SK-MEL-5 (cell line): ENCODE results near the gene PRCP. TPM values are rescaled to one million over a fixed set of nuclear protein-coding genes. Genes with fewer than 3 reads are reported as not detected.
A peak's percentile ranks its signal among the peaks of the same experiment; 100 is the strongest.
"Not testable (repeated sequence)": the region's sequence is repeated elsewhere in the genome, so short reads cannot be mapped to it uniquely, and the experiment has no call there.

Experiments used
- DNase-seq: peaks from one replicate; pipeline ENCODE4 v3.0.0-alpha.2; 2016; ENCODE audit warnings: low read depth, low spot score
- in situ Hi-C: cut with HindIII; loops from 2 replicates; pipeline ENCODE4 v1.10.0; 2016; ENCODE audit warnings: low sequenced_read_pairs, high pct_unique_total_duplicates, low pct_unique_long_range_greater_than_20kb
- total RNA-seq: library from RNA; depleted of rRNA; stranded (reverse); fragments of >200 nt; shearing (Covaris generic); gene quantifications from 2 replicates; pipeline ENCODE4 v1.2.3, GENCODE V29; 2014

The PRCP gene
- total RNA-seq, 1 experiment from 2014 or later: 54.8 TPM

DNA sequence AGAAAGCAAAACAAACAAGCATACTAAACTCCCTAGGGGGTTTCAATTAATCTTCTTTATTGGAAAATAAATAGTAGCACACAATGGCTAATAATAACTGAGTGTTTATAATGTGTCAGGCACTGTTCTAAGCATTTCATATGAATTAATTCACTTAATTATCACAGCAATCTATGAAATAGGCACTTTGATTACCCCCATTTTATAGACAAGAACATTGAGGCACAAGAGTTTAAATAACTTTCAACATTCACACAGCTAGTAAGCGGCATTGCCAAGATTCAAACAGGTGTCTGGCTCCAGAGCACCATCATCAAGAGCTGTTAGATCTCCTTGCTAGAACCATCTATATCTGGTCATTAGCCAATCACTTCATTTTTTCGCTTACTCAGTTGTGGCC lies 43.1 kb downstream of the PRCP start:
- in situ Hi-C loops: no loop called here
- DNase-seq: no peak

DNA sequence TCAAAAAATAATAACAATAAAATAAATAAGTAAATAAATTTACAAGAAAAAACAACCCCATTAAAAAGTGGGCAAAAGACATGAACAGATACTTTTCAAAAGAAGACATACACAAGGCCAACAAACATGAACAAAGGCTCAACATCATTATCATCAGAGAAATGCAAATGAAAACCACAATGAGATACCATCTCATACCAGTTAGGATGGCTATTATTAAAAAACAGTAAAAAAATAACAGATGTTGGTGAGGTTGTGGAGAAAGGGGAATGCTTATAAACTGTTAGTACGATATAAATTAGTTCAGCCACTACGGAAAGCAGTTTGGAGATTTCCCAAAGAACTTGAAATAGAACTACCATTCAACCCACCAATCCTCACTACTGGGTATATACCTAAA lies 44.6 kb downstream of the PRCP start:
- no peak for DNase-seq
- in situ Hi-C loops: no loop called here

DNA sequence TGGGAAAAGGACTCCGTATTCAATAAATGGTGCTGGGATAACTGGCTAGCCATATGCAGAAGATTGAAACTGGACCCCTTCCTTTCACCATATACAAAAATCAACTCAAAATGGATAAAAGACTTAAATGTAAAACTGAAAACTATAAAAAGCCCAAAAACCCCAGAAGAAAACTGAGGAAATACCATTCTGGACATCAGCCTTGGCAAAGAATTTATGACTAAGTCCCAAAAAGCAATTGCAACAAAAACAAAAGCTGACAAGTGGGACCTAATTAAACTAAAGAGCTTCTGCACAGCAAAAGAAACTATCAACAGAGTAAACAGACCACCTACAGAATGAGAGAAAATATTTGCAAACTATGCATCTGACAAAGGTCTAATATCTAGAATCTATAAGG lies 45.3 kb downstream of the PRCP start:
- in situ Hi-C loops, DNase-seq: not testable (repeated sequence)

DNA sequence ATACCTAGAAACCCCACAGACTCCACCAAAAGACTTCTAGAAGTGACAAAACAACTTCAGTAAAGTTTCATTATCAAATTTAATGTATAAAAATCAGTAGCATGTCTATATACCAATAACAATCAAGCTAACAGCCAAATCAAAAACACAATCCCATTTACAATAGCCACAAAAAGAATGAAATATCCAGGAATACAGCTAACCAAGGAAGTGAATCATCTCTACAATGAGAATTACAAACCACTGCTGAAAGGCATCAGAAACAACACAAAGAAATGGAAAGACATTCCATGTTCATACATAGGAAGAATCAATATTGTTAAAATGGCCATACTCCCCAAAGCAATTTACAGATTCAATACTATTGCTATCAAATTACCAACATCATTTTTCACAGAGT lies 46.0 kb downstream of the PRCP start:
- DNase-seq: no peak
- in situ Hi-C loops: no loop called here

DNA sequence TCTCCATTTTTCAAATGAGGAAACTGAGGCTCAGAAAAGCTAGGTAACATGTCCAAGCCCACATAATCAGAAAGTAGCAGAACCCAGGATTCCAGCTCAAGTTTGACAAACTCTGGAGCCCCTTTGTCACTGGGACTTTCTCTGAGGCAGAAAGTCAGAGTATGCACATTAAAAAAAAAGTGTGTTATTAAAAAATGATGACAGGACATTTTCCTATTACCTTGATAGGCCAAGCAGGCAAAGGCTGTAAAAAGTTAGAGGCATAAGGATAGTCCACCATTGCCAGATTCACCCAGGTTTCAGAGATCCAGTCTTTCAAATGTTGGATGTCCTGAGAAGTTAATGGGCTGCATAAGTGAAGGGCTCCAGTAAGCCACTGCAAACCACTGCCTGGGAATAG lies 51.4 kb downstream of the PRCP start:
- in situ Hi-C loops: no loop called here
- DNase-seq: no peak

DNA sequence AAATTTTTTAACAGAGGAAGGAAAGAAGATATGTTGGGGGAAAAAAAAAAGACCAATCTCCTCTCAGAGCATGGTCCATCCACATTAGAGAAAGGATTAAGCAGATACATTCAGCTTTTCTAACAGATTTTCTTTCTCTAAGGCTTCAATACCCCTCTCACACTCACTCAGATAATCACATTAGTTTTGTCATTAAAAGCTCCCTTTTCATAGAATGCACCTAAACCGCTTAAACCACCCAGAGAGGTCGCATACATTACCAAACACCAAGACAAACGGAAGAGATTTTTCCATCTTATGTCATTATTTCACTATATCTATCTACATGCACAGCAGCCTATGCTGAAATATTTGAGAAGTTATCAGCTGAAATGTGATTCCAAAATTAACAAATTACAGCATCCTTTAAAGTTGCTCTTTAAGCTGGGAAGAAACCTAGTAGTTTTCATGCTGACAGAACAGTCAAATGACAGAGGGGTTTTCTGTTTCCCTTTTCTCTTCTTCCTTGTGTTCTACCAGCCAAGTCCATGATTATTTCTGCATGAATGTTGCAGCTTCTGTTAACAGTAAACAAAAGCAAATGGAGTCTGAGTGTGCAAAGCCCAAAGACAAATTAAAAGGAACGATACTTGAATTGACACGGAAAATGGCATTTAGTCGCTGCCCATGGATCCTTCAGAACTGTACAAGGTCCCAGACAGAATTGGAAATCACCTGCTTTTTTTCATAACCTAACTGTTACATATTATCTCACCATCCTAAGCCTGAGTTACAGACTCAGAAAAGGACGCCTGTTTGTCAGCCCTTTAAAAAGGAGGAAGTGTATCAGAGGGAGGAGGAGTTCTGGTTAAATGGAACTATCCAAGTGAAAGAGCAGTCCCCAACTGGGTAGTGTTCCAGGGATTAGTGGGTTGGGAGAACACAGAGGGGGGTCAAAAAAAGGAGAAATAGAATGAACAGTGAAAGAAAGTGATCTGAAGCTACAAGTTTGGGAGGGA lies 54.6 kb downstream of the PRCP start:
- DNase-seq: no peak
- in situ Hi-C loops: no loop called here

DNA sequence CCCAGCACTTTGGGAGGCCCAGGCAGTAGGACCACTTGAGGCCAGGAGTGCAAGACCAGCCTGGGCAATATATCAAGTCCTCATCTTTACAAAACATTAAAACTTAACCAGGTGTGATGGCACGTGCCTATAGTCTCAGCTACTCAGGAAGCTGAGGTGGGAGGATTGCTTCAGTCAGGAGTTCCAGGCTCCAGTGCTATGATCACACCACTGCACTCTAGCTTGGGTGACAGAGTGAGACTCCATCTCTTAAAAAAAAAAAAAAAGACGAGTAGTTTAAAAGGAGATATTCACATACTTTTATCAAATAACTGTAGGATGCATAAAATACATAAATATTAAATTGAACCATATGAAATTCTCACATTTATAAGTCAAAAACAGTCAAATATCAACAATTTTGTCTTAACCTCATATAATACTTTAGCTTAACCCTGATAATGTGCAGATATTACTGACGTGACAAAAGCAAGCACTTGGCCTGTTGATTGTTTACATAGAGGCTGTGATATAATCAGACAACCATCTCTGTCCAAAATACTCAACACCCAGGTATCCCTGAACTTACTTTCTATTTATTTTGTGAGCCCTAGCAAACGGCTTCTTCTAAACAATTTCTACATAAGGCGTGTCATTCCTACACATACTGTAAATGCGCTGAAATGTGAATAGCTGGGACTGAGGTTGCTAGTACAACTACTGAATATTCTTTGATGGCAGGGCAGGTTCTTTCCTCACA lies 57.0 kb downstream of the PRCP start:
- DNase-seq: no peak
- in situ Hi-C loops: no loop called here

DNA sequence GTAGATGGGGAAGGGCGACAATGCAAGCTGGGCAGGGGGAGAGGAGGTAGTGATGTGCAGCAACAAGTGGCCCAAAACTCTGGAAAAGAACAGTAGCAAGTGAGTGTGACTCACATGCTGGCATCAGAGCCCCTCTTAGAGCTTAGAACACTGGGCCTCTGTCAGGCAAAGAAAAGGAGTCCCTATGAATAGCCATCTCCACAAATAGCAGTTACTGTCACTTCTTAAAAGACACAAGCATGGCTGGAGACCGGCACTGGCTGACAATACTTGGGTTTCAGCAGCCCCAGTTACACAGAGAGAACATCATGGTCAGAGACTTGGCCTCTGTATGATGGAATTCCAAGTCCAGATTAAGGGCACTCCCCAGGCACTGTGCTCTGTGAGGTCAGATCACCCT lies 58.2 kb downstream of the PRCP start:
- in situ Hi-C loops: no loop called here
- peak; percentile 44 for DNase-seq

DNA sequence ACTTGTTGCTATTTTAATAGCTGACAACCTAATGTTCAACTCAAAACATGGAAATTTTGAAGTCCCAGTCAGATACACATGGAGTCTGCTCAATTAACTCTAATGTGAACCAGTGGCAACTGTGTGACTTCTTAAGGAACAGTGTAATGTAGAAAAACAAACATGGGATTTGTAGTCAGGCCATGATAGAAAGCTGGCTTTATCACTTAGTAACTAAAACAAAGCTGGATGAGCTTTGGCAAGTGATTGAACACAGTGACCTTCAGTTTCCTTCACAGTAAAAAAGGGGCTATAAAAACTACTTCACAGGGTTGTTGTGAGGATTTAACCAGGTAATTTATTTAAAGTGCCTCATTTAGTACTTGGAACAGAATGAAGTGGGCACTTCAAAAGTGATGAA lies 62.6 kb downstream of the PRCP start:
- no peak for DNase-seq
- in situ Hi-C loops: no loop called here

DNA sequence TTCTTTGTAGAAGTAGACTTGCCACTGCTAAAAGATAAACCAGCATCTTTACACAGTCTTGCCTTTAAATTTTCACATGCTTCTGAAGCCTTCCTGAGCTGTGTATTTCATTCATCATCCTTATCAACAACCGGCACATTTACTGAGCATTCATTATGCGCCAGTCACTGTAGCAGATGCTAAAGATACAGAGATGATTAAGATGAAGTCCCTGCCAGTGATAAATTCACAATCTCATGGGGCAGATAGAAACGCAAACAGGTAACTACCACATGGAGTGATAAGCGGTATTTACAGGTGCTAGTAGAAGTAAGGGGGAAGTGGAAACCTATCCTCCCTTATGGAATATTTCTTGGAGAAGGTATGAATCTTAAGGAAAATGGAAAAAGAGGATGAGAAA lies 67.2 kb downstream of the PRCP start:
- in situ Hi-C loops: no loop called here

DNA sequence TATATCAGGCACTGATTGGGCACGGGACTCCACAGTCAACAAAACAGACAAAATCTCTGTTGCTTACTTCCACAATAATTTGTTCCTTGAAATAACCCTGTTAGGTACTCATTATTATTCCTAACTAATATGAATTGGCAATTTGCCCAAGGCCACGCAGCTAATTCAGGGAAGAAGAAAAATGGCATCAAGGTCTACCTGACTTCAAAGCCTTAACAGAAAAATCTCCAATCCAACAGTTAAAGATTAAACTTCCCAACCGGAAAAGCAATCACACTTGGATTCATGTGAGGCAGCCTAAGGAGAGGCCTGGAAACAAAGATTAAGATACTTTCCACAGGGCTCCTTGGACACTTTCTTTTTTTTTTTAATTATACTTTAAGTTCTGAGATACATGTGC lies 68.9 kb downstream of the PRCP start:
- no peak for DNase-seq
- in situ Hi-C loops: no loop called here

More for the DNA sequence above, 67.2 kb downstream of the PRCP start:
- DNase-seq: no peak

DNA sequence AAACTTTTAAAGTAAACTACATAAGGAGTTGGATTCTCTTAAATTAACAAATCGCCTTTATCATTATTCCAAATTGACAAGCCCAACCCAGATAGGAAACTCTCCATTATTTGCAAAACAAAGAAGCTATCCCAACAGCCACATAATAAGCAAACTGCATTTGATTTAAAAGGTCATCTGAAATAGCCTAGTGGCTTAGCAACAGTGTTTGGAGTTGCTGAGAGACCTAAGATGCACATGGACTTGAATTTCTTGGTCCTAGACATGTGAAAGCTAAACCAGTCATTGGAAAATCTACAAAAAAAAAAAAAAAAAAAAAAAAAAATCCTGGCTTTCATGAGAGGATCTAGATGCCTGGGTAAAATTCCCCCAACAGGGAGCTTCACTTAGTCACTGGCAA lies 69.5 kb downstream of the PRCP start:
- in situ Hi-C loops: no loop called here
- DNase-seq: no peak

DNA sequence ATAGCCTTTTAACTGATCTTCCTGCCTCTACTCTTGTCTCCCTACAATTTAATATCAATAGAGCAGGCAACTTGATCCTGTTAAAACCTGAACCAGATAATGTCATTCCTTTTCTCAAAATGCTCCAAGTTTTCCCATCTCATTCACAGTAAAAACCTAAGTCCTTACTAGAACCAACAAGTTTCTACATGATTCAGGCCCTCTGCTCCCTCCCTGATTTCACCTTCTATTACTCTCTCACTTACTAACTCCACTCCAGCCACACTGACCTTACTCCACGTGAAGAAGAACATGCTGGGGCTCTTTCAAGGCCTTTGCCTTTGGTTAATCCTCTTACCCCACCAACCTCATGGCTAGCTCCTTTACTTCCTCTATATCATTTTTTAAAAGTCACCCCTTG lies 71.1 kb downstream of the PRCP start:
- in situ Hi-C loops: no loop called here
- DNase-seq: no peak

DNA sequence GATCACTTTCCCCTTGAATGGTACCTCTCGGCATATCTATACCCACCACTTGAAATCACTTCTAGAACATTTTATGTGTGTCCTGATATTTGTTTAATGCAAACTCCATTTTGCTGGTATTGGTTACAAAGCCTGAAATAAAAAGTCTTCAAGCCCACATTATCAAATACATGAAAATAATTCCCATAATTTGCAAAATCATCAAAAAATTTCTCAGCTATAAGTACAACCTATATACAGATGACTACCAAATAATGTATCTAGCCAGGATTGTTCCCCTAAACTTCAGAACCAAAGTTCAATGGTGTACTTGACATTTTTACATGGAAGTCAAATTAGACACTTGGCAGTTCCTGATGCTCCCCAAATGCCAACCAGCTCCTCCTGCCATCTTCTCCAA lies 71.8 kb downstream of the PRCP start:
- in situ Hi-C loops: no loop called here
- no peak for DNase-seq

DNA sequence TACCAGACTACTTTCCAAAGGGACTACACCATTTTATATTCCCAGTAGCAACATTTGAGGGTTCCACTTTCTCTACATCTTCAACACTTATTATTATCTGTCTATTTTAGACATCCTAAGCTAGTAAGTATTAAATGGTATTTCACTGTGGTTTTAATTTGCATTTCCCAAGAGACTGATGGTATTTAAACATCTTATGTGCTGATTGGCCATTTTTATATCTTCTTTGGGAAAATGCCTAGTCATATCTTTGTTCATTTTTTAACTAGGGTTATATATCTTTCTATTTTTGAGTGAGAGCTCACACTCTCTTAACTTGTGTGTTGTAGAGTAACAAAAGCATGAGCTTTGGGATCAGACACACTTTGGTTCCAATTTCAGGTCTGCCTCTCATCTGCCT lies 73.7 kb downstream of the PRCP start:
- in situ Hi-C loops: no loop called here
- no peak for DNase-seq

DNA sequence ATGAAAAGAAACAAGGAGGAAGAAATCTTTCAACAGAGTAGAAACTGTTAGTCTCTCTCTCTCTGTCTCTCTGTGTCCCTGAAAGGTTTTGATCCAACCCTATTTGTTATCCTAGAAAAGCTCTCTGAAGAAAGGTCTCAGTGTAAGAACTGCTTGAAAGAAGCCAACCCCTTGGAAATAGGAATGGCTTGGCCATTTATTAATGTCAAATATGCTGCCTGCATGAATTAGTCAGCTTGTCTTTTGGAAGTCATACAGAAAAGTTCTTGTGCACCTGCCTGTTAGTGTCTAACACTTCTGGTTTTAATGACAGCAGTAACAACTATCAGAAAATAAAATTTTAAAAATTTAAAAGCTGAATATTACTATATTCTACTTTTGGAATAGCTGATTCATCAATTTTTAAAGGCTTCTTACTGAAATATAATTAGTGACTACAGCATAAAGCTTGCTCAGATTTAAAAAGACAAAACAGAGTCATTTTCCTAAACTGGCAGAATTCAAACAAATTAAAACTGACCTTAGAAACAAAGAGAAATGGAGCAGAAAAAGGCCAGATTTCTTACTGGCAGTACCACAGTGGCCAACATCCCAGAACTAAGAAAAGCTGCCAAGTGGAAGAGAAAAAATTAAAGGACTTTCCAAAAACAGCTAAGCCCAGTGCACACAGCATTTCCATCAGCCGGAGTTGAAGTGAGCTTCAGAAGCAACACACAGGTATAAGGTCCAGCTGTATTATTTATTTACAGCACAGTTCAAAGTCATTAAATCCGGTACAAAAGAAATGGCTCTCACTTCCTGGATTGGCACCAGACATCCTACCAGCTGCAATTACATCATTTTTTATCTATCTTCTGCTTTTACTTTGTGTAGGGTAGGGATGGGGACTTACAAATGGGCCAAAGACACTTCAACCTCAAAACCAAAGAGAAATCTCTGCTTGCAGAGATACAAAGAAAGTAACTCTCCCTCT lies 76.3 kb downstream of the PRCP start:
- no peak for DNase-seq
- in situ Hi-C loops: no loop called here

DNA sequence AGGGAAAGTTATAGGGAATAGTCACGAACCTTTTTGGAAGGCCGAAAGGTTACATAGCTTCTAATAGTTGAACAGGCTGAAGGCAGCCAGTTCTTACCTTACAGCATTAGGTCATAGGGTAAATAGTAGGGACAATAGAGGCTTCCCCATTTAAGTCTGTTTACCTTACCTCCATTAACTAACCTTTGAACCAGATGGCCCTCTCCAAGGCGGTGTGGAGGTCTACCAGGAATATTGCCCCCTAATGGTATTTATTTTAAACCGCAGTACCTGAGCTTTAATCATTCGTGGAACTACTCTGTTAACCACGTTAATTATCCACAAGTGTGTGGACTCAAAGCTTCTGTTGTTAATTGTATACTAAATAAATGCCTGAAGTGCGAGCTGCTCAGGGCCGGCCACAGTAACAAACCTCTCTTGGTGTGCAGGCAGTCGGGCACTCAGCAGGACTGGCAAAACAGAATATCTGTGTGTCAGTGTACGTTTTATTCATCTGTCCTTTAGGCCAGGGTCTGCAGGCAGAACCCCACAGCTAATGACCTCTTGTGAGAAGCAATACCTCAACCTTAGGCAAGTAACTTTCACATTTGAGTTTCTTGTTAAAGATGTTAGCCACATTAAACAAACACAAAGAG lies 81.7 kb downstream of the PRCP start:
- no peak for DNase-seq
- in situ Hi-C loops: no loop called here
